PC-3 (cell line): ENCODE results near the gene SHC4. TPM values are rescaled to one million over a fixed set of nuclear protein-coding genes. Genes with fewer than 3 reads are reported as not detected.

Experiments used
- ATAC-seq: fragments of 200-7000 bp; cut with Tn5 transposase; 2 replicates; pipeline ENCODE4 v1.9.1; 2020; ENCODE audit warnings: mild to moderate bottlenecking, moderate library complexity
- BruUV-seq: library from RNA; stranded (reverse); fragments of 400-500 nt; replicated peaks from 2 replicates; lab custom pipeline; 2021; lab: Mats Ljungman, UMichigan
- CTCF ChIA-PET: fragments of 300-600 bp; sonication (Branson Sonifier 250); formaldehyde crosslinking; loops from one replicate; lab custom pipeline; 2022; ENCODE audit warnings: antibody characterized with exemption; lab: Charles Lee
- POLR2A ChIA-PET: fragments of 300-600 bp; sonication (Branson Sonifier 250); formaldehyde crosslinking; loops from one replicate; lab custom pipeline; 2022; ENCODE audit warnings: antibody characterized with exemption; ENCODE audit not compliant: unreplicated experiment; lab: Charles Lee
- DNase-seq: peaks from one replicate; pipeline ENCODE4 v3.0.0-alpha.2; 2015
- H2AFZ ChIP-seq: fragments of 300-600 bp; sonication (generic); 2 replicates; pipeline ENCODE4 v1.6.0; 2016; ENCODE audit warnings: antibody characterized with exemption, low read length
- H3F3A ChIP-seq: fragments of 300-600 bp; sonication (generic); one replicate; pipeline ENCODE4 v1.6.0; 2017; ENCODE audit warnings: antibody characterized with exemption, low read length, control low read depth, mild to moderate bottlenecking; ENCODE audit not compliant: unreplicated experiment
- H3K27ac ChIP-seq: fragments of 300-600 bp; sonication (generic); 2 replicates; pipeline ENCODE4 v1.5.1; 2016; ENCODE audit warnings: mild to moderate bottlenecking, low read length
- H3K27me3 ChIP-seq: fragments of 300-600 bp; sonication (generic); 2 replicates; pipeline ENCODE4 v1.6.1; 2016; ENCODE audit warnings: low read length, mixed read lengths
- H3K36me3 ChIP-seq: fragments of 300-600 bp; sonication (generic); 2 replicates; pipeline ENCODE4 v1.6.1; 2016; ENCODE audit warnings: low read depth, mixed run types, low read length, mixed read lengths
- H3K4me1 ChIP-seq: fragments of 300-600 bp; sonication (generic); 2 replicates; pipeline ENCODE4 v1.5.1; 2016; ENCODE audit warnings: low read length; ENCODE audit not compliant: insufficient read depth
- H3K4me2 ChIP-seq: fragments of 300-600 bp; sonication (generic); 2 replicates; pipeline ENCODE4 v1.6.0; 2016; ENCODE audit warnings: low read length
- H3K4me3 ChIP-seq: fragments of 300-600 bp; sonication (generic); 2 replicates; pipeline ENCODE4 v1.5.1; 2016; ENCODE audit warnings: mild to moderate bottlenecking, low read length, mixed read lengths
- H3K79me2 ChIP-seq: fragments of 300-600 bp; sonication (generic); 2 replicates; pipeline ENCODE4 v1.6.1; 2017; ENCODE audit warnings: low read length, mixed read lengths
- H3K9ac ChIP-seq: fragments of 300-600 bp; sonication (generic); 2 replicates; pipeline ENCODE4 v1.6.0; 2016; ENCODE audit warnings: mild to moderate bottlenecking, low read length
- H3K9me2 ChIP-seq: fragments of 300-600 bp; sonication (generic); replicated peaks from 2 replicates; pipeline ENCODE4 v1.6.1; 2016; ENCODE audit warnings: mixed run types, low read length, mixed read lengths
- H3K9me3 ChIP-seq: fragments of 300-600 bp; sonication (generic); 2 replicates; pipeline ENCODE4 v1.6.1; 2016; ENCODE audit warnings: low read length, mixed read lengths
- H4K20me1 ChIP-seq: fragments of 300-600 bp; sonication (generic); 2 replicates; pipeline ENCODE4 v1.6.1; 2016; ENCODE audit warnings: low read length, mixed read lengths
- CTCF ChIP-seq: fragments of 300-600 bp; sonication (generic); conservative IDR thresholded peaks from 2 replicates; pipeline ENCODE4 v1.5.1; 2017; ENCODE audit warnings: antibody characterized with exemption, low read depth, mild to moderate bottlenecking, low read length
- EZH2 ChIP-seq: fragments of 300-600 bp; sonication (generic); IDR thresholded peaks from one replicate; pipeline ENCODE4 v1.6.1; 2017; ENCODE audit warnings: antibody characterized with exemption, mild to moderate bottlenecking, low read length; ENCODE audit not compliant: unreplicated experiment
- EZH2phosphoT487 ChIP-seq: fragments of 300-600 bp; sonication (generic); IDR thresholded peaks from 2 replicates; pipeline ENCODE4 v1.6.1; 2018; ENCODE audit warnings: mild to moderate bottlenecking, antibody characterized with exemption, low read length, borderline replicate concordance
- intact Hi-C: fragments of 100-400 bp; cut with micrococcal nuclease; formaldehyde crosslinking; loops from 2 replicates; pipeline ENCODE4 v1.9.0; 2023
- total RNA-seq: library from RNA; depleted of rRNA; stranded (reverse); fragments of >200 nt; gene quantifications from 2 replicates; pipeline ENCODE4 v1.2.3, GENCODE V29; 2014

The SHC4 gene
- total RNA-seq, 1 experiment from 2014 or later = 2.4 TPM

DNA sequence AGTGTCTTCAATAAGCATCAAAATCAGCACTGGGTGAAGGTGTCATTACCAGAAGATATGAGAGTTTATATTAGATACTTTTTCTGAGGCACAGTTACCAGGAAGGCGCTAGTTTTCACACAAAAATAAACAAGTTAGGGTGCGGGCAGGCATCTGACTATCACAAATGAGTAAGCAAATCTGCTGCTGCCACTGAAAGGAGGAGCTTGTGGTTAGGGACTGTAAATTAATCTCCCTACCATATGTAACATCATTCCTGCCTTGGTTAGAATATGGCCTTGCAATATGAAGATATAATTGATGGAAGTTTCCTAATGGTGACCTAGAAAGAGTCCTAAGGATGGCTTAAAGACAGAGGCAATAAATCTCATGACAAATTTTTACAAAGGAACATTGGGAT lies 105.3 kb downstream of the SHC4 start:
- Histone ChIP-seq H3K79me2 (no peaks in the 10 kb centered on the region), H4K20me1 (no peaks in the 10 kb centered on the region), H3K4me3 (no peak overlapping the region), H3K4me1 (peaks cover 31% of the 10 kb centered on the region), H3K27ac (peak overlapping the region; percentile 31; the same call in 1 of the 2 replicates), H3K4me2 (peak overlapping the region; percentile 50; the same call in 1 of the 2 replicates), H3F3A (no peaks in the 10 kb centered on the region), H2AFZ (peak overlapping the region; percentile 58), H3K36me3 (no peaks in the 10 kb centered on the region), H3K9me3 (no peaks in the 10 kb centered on the region), H3K9me2 (no peaks in the 10 kb centered on the region), H3K9ac (no peak overlapping the region), H3K27me3 (no peaks in the 10 kb centered on the region)
- ChIA-PET CTCF (no interaction called here), POLR2A (interaction anchor here (0.6 kb wide), 1 partner anchor 51 kb away, joined by 3 read pairs; no protein-coding TSS in a partner anchor)
- no peak for TF ChIP-seq CTCF
- TF ChIP-seq EZH2 = no peak
- TF ChIP-seq EZH2phosphoT487 = no peak
- ATAC-seq = peak; percentile 35; the same call in 1 of the 2 replicates
- BruUV-seq = no TSS peak
- peak; percentile 56 for DNase-seq
- intact Hi-C loops = loop anchor here (2.0 to 5.0 kb wide), 2 partner anchors 46 to 136 kb away; partner anchors contain the start of gene CEP152

GRCh38 chr15:48856942-48857341 lies 106.8 kb downstream of the SHC4 start:
- no peaks in the 10 kb centered on the region for H3F3A ChIP-seq
- no peaks in the 10 kb centered on the region for H3K9me2 ChIP-seq
- H4K20me1 ChIP-seq = no peaks in the 10 kb centered on the region
- intact Hi-C loops = loop anchor here (2.0 to 5.0 kb wide), 2 partner anchors 45 to 498 kb away; partner anchors contain the start of gene CEP152
- TF ChIP-seq CTCF = no peak
- no peak for TF ChIP-seq EZH2
- TF ChIP-seq EZH2phosphoT487 = no peak
- H3K9ac ChIP-seq = no peak overlapping the region
- H3K4me2 ChIP-seq = no peak overlapping the region
- H3K9me3 ChIP-seq = no peaks in the 10 kb centered on the region
- peaks cover 31% of the 10 kb centered on the region for H3K4me1 ChIP-seq
- no peak overlapping the region for H3K27ac ChIP-seq
- no peak overlapping the region for H3K4me3 ChIP-seq
- H3K79me2 ChIP-seq = no peaks in the 10 kb centered on the region
- ChIA-PET POLR2A (no interaction called here), CTCF (no interaction called here)
- no peak for DNase-seq
- no TSS peak for BruUV-seq
- H3K36me3 ChIP-seq = no peaks in the 10 kb centered on the region
- H2AFZ ChIP-seq = no peak overlapping the region
- H3K27me3 ChIP-seq = no peaks in the 10 kb centered on the region
- ATAC-seq = no peak
